ENCODE data around the gene WDR54. TPM values are rescaled to one million over a fixed set of nuclear protein-coding genes. Genes with fewer than 3 reads are reported as not detected.

The WDR54 gene
- total RNA-seq, 4 donors from 2014 or later: 12.3 to 19.7 (median 16.3) TPM; not detected in 1

DNA sequence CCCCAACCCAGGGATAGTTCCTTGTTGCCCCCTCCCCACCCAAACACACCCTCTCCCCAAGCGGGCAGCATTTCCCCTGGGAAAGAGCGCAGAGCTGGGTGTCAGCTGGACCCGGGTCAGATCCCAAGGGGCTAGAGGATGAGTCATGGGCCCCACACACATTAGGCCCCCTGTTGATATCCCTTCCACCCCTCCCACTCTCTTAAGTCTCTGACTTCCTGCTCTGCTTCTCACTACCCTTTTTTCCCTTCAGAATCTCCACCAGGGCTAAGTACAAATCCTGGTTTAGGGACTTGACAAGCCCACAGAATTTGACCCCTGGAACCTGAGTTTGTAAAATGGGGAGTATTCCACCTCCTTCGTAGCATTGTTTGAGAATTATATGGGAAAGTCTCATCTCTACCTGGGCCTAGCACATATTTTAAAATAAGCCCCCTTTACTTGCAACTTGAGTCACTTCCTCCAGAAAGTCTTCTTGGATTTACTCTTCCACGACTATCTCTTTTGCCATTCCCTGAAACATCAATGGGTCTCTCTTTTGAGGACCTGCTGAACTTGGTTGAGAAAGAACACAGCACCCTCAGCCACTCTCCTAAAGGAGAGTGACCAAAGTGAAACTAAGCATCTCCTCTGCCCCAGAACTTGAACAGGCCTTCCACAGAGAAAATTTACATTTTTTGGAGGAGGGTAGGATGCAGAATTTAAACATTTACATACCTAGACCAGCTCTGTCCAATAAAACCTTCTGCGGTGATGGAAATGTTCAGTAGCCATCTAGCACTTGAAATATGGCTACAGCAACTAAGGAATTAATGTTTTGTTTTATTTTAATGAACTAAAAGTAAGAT, 15.5 kb downstream of the WDR54 start:
- no peak overlapping the region for H3K4me3 ChIP-seq
- peaks cover 0 to 5% of the 10 kb centered on the region in 2 donors for H3K27me3 ChIP-seq
- TF ChIP-seq, protein P1, sequence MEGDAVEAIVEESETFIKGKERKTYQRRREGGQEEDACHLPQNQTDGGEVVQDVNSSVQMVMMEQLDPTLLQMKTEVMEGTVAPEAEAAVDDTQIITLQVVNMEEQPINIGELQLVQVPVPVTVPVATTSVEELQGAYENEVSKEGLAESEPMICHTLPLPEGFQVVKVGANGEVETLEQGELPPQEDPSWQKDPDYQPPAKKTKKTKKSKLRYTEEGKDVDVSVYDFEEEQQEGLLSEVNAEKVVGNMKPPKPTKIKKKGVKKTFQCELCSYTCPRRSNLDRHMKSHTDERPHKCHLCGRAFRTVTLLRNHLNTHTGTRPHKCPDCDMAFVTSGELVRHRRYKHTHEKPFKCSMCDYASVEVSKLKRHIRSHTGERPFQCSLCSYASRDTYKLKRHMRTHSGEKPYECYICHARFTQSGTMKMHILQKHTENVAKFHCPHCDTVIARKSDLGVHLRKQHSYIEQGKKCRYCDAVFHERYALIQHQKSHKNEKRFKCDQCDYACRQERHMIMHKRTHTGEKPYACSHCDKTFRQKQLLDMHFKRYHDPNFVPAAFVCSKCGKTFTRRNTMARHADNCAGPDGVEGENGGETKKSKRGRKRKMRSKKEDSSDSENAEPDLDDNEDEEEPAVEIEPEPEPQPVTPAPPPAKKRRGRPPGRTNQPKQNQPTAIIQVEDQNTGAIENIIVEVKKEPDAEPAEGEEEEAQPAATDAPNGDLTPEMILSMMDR (IDR thresholded peaks at IDR 0.05): no peak
- TF ChIP-seq POLR2A (IDR thresholded peaks at IDR 0.05): no peak

DNA sequence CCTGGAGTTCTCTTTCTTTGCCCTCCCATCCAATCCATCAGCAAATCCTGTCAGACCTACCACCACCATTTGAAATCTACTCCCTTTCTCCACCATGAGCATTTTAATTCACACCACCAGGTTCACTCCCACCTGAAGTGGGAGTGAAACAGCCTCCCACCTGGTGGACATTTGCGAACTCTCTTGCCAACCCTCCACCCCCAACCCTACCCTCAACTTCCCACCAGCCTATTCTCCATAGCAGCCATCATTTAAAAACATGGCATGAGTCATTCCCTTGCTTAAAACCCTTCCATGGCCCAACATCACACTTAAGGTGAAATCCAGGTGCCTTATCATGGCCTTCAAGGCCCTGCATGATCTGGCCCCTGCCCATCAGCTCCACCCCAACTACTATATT, 16.7 kb downstream of the WDR54 start:
- H3K4me3 ChIP-seq: no peak overlapping the region
- H3K27ac ChIP-seq: no peak overlapping the region
- no peak for DNase-seq
- H3K4me1 ChIP-seq: peaks cover 0 to 9% of the 10 kb centered on the region in 2 donors
- H3K27me3 ChIP-seq: peaks cover 0 to 5% of the 10 kb centered on the region in 2 donors
- TF ChIP-seq POLR2A (IDR thresholded peaks at IDR 0.05): no peak
- TF ChIP-seq, protein P1 (IDR thresholded peaks at IDR 0.05): no peak
- no peaks in the 10 kb centered on the region for H3K9me3 ChIP-seq
- H3K36me3 ChIP-seq: no peaks in the 10 kb centered on the region
- intact Hi-C loops (cut with DNase I; ENCODE audit: low total_unique reads): no loop called here

More for the DNA sequence above, 15.5 kb downstream of the WDR54 start:
- Histone ChIP-seq H3K9me3 (no peaks in the 10 kb centered on the region), H3K36me3 (no peaks in the 10 kb centered on the region), H3K27ac (no peak overlapping the region), H3K4me1 (peaks cover 0 to 9% of the 10 kb centered on the region in 2 donors)
- intact Hi-C loops (cut with DNase I; ENCODE audit: low total_unique reads): no loop called here
- DNase-seq: no peak

DNA sequence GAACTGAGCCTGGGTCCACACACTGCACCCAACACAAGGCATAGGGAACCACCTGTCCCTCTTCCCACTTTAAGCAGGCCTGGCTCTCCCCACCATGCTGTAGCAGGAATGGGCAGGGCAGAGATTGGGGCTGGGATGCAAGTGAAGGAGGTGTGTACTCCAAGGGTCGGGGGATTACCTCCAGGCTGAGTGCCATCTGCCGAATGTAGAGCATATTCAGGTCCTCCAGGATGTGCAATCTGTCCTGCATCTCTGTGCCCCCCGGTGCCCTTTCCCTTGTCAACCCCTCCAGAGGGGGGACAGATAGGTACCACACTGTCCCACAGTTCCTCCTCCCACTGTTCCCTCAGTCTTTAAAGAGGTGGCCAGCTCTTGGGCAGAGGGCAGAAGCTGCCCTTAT, 17.8 kb downstream of the WDR54 start:
- Histone ChIP-seq H3K4me1 (peaks cover 0 to 9% of the 10 kb centered on the region in 2 donors), H3K27ac (peak overlapping the region; percentile 73 to 82), H3K9me3 (no peaks in the 10 kb centered on the region), H3K4me3 (peak overlapping the region; percentile 39 to 45), H3K36me3 (no peaks in the 10 kb centered on the region), H3K27me3 (peaks cover 0 to 5% of the 10 kb centered on the region in 2 donors)
- no peak for DNase-seq
- TF ChIP-seq, protein P1 (IDR thresholded peaks at IDR 0.05): no peak
- TF ChIP-seq POLR2A (IDR thresholded peaks at IDR 0.05): no peak
- intact Hi-C loops (cut with DNase I; ENCODE audit: low total_unique reads): no loop called here

DNA sequence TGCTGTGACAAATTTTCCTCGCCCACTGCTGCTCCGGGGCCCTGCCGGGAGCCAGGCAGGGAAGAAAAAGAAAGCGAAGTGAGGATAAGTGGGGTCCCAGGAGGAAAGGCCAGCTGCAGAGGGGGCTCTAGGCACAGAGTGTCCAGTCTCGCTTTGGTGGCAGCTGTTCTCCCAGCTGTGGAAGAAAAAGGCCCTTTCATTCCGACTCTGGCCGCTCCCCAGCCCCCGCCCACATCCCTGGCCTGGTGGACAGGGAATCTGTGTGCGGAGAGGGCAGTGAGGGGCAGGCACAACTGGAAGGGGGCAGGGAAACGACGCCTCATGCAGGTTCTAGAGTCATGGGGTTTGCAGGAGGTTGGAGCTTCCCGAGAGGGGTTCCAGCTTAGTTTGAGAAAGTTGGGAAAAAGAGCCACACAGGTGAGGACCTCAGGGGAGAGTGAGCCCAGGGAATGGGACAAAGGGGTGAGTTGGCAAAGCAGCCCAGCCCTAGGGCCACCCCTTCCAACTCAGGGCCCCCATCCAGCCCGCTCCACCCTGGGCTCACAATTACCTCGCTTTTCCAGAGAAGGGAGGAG, 18.4 kb downstream of the WDR54 start:
- intact Hi-C loops (cut with DNase I; ENCODE audit: low total_unique reads): no loop called here
- TF ChIP-seq, protein P1 (IDR thresholded peaks at IDR 0.05): no peak
- peak in 1 of 2 donors; percentile 57 for DNase-seq

More for the DNA sequence above, 18.4 kb downstream of the WDR54 start:
- H3K27ac ChIP-seq: peak overlapping the region; percentile 73 to 82
- H3K9me3 ChIP-seq: no peaks in the 10 kb centered on the region
- H3K27me3 ChIP-seq: peaks cover 0 to 5% of the 10 kb centered on the region in 2 donors
- H3K4me1 ChIP-seq: peaks cover 0 to 9% of the 10 kb centered on the region in 2 donors
- peak overlapping the region; percentile 39 to 45 for H3K4me3 ChIP-seq
- no peaks in the 10 kb centered on the region for H3K36me3 ChIP-seq

Data from uterus (tissue), 4 donors.